Measurements from ENCODE around the gene NCKIPSD.
"Not testable (repeated sequence)": the region's sequence is repeated elsewhere in the genome, so short reads cannot be mapped to it uniquely, and the experiment has no call there.

Gene NCKIPSD

GRCh38 chr3:48685603-48686511 is at the start of gene NCKIPSD:
TSS of gene NCKIPSD (minus strand) at chr3:48685915. CDS start at chr3:48685807, 108 bp downstream.
- in situ Hi-C loops (cut with MboI; ENCODE audit: low pct_unique_long_range_greater_than_20kb, low sequenced_read_pairs) = no loop called here
- peak; percentile 87 for DNase-seq

GRCh38 chr3:48735075-48735767 is 49.5 kb upstream of the NCKIPSD start:
- DNase-seq = peak; percentile 35
- in situ Hi-C loops (cut with MboI; ENCODE audit: low pct_unique_long_range_greater_than_20kb, low sequenced_read_pairs) = not testable (repeated sequence)

GRCh38 chr3:48734541-48734940 is 48.8 kb upstream of the NCKIPSD start:
- in situ Hi-C loops (cut with MboI; ENCODE audit: low pct_unique_long_range_greater_than_20kb, low sequenced_read_pairs) = not testable (repeated sequence)

GRCh38 chr3:48733752-48734518 is 48.2 kb upstream of the NCKIPSD start:
- DNase-seq; in situ Hi-C loops (cut with MboI; ENCODE audit: low pct_unique_long_range_greater_than_20kb, low sequenced_read_pairs): not testable (repeated sequence)

More at GRCh38 chr3:48734541-48734940, 48.8 kb upstream of the NCKIPSD start:
- not testable (repeated sequence) for DNase-seq

GRCh38 chr3:48727511-48727910 is 41.8 kb upstream of the NCKIPSD start:
- in situ Hi-C loops (cut with MboI; ENCODE audit: low pct_unique_long_range_greater_than_20kb, low sequenced_read_pairs) = no loop called here
- DNase-seq = no peak

GRCh38 chr3:48725185-48725855 is 39.6 kb upstream of the NCKIPSD start:
- in situ Hi-C loops (cut with MboI; ENCODE audit: low pct_unique_long_range_greater_than_20kb, low sequenced_read_pairs); DNase-seq: not testable (repeated sequence)

- no peak for DNase-seq
- in situ Hi-C loops (cut with MboI; ENCODE audit: low pct_unique_long_range_greater_than_20kb, low sequenced_read_pairs) = no loop called here
Measured at GRCh38 chr3:48723725-48724124, 38.0 kb upstream of the NCKIPSD start.

GRCh38 chr3:48723293-48723692 is 37.6 kb upstream of the NCKIPSD start:
- in situ Hi-C loops (cut with MboI; ENCODE audit: low pct_unique_long_range_greater_than_20kb, low sequenced_read_pairs); DNase-seq: not testable (repeated sequence)

- peak; percentile 96 for DNase-seq
- in situ Hi-C loops (cut with MboI; ENCODE audit: low pct_unique_long_range_greater_than_20kb, low sequenced_read_pairs) = no loop called here
Measured at GRCh38 chr3:48716982-48717746, 31.4 kb upstream of the NCKIPSD start, which contains the start of gene IP6K2. TSS of gene IP6K2 (minus strand) at chr3:48717221. CDS start at chr3:48695291, 21,930 bp downstream.

- DNase-seq = peak; percentile 32
- in situ Hi-C loops (cut with MboI; ENCODE audit: low pct_unique_long_range_greater_than_20kb, low sequenced_read_pairs) = no loop called here
Measured at GRCh38 chr3:48716508-48716981, 30.8 kb upstream of the NCKIPSD start.

GRCh38 chr3:48715174-48715800 is 29.6 kb upstream of the NCKIPSD start:
- in situ Hi-C loops (cut with MboI; ENCODE audit: low pct_unique_long_range_greater_than_20kb, low sequenced_read_pairs) = no loop called here

GRCh38 chr3:48711727-48712126 is 26.0 kb upstream of the NCKIPSD start:
- in situ Hi-C loops (cut with MboI; ENCODE audit: low pct_unique_long_range_greater_than_20kb, low sequenced_read_pairs) = no loop called here
- no peak for DNase-seq

More at GRCh38 chr3:48715174-48715800, 29.6 kb upstream of the NCKIPSD start:
- DNase-seq = no peak

- in situ Hi-C loops (cut with MboI; ENCODE audit: low pct_unique_long_range_greater_than_20kb, low sequenced_read_pairs) = no loop called here
- no peak for DNase-seq
Measured at GRCh38 chr3:48709051-48709461, 23.3 kb upstream of the NCKIPSD start.

GRCh38 chr3:48708481-48708889 is 22.8 kb upstream of the NCKIPSD start:
- DNase-seq = no peak
- in situ Hi-C loops (cut with MboI; ENCODE audit: low pct_unique_long_range_greater_than_20kb, low sequenced_read_pairs) = no loop called here

GRCh38 chr3:48707157-48707556 is 21.4 kb upstream of the NCKIPSD start:
- no peak for DNase-seq
- in situ Hi-C loops (cut with MboI; ENCODE audit: low pct_unique_long_range_greater_than_20kb, low sequenced_read_pairs) = no loop called here

- DNase-seq = no peak
- in situ Hi-C loops (cut with MboI; ENCODE audit: low pct_unique_long_range_greater_than_20kb, low sequenced_read_pairs) = no loop called here
Measured at GRCh38 chr3:48702320-48702920, 16.7 kb upstream of the NCKIPSD start.
